GM21786 (cell line): ENCODE data around the gene SERPINA6.
"Not testable (repeated sequence)": the region's sequence is repeated elsewhere in the genome, so short reads cannot be mapped to it uniquely, and the experiment has no call there.

ENCODE experiments used
- ATAC-seq: cut with Tn5 transposase; IDR thresholded peaks from one replicate; pipeline ENCODE4 v1.9.1; 2021; ENCODE audit not compliant: unreplicated experiment

The SERPINA6 gene, protein sequence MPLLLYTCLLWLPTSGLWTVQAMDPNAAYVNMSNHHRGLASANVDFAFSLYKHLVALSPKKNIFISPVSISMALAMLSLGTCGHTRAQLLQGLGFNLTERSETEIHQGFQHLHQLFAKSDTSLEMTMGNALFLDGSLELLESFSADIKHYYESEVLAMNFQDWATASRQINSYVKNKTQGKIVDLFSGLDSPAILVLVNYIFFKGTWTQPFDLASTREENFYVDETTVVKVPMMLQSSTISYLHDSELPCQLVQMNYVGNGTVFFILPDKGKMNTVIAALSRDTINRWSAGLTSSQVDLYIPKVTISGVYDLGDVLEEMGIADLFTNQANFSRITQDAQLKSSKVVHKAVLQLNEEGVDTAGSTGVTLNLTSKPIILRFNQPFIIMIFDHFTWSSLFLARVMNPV

DNA sequence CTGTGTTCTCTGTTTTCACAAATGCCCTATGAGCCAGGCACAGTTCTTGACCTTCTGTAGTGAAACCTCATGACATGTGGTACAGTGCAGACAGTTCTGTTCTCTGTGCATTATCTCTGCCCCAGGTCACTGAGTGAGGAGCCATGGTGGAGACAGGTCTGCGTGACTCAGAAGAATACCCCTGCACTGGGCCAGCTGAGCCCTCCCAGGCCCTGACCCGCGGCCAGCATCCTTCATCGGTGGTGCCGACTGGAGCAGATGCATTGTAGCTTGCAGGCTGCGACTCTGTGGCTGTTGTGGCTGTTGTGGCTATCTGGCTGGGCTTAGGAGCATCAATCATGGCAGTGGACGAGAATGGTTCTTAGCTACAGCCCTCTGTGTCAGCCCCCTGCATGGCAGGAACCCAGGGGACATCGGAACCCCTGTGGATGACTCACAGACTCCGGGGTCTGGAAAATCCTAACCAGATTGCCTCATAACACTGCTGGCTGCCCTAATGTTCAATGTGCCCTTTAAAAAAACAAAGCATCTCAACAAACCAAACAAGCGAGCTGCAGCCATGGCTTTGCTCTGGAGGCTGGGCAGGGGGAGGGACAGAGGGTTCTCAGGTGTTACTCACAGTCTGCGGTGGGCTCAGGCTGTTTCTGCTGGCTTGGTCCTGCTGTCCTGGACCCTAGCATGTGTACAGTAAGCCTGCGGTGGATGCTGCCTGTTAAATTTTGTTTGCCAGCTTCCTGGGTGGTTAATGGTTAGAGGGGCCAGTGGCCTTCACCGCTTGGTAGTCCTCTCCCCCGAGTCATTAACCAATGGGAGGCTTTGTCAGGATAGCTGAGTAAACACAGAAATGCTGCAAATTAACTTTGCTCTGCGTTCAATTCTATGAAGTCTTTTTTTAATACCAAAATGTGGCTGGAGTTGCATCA, at the start of gene SERPINA6:
TSS of gene SERPINA6 (minus strand) at position 689 of the 923 bp plus-strand sequence. CDS start 8,688 bp downstream, outside the sequence.
- ATAC-seq = no peak

DNA sequence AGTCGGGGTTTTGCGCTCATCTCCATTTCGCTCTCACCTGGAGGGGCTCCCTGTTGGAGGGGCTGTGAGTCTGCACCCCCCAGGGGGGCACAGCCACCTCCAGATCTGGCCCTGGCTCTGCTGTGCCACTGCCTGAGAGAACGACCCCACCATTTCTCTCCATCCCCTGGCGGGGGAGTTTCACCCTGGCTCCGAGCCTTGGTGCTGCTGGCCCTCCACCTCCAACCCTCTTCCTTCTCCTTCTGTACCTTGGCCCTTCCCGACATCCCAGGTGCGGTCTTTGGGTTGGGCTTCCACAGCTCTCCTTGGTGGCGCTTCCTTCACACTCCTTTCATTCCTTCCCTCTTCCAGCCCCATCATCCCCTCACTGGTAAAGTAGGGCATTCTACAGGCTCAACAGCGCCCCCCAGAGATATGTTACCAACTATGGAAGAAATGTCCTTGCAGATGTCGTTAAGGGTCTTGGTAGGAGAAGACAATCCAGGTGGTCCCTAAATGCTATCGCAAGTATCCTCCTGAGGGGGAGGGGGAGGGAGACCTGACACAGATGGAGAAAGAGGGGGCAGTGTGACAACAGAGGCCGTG, 49.0 kb upstream of the SERPINA6 start:
- no peak for ATAC-seq

DNA sequence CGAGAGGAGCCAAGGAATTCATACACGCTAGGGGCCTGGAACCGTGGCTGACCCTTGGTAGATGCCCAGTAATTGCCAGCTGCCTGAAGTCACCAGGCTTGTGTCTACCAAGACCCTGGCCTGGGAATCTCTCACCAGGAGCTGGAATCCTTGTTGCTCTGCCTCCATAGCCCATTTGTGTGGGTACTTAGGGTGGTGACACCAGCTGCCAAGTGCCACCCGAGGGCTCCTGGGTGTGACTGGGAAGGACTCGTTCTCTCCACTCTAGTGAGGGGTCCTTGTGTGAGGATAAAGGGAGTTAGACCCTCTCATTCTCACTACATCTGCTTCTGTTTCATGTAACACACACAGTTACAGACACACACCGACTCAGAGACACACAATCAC, 47.4 kb upstream of the SERPINA6 start:
- ATAC-seq = no peak

DNA sequence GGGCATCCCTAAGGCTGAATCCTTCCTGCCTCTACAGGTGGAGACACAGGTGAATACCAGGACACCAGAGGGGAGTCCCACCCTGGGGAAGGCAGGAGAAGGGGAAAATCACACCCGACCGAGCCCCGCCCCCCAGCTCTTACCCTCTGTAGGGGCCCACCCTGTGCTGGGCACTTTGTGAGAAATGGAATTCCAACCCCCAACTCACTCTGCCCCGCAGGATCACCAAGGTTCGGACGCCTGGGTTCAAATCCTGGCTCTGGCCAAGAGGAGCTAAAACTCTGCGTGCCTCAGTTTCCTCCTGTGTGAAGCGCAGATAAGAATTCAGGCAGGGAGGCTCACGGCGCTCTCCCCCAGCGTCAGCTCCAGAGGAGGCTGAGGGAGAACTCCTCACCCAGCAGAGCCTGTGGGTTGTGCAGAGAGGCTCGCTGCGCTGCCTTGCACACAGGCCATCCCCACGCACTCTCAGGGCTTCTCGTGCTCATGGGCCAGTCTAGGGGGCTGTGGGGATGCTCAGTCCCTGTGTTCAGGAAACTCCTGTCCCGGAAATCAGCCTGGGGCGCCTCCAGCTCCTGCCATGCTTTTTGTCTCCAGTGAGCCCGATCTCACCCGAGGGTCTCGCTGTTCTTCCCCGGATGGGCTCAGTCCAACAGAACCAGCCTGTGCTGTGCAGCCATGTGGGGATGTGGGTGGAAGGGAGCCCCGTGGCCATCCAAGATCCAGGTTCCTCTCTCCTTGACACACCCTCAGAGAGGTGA, 46.8 kb upstream of the SERPINA6 start:
- not testable (repeated sequence) for ATAC-seq

DNA sequence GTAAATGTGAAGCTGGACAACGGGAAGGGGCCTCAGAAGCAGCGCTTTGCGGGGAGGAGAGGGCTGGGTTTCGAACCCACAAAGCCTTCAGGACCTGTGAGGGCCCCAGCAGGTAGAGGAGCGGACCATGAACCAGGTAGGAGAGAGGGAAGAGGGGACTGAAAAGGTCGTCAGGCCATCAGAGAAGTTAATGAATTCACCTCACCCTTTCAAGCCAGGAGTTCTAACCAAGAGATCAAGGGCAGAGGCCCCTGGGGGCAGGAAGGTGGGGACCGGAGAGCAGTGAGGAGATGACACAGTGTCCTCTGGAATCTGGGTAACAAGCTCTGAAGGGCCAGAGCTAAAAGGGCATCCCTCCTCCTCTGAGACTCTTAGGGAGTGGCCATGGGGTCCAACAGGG, 45.8 kb upstream of the SERPINA6 start:
- no peak for ATAC-seq

DNA sequence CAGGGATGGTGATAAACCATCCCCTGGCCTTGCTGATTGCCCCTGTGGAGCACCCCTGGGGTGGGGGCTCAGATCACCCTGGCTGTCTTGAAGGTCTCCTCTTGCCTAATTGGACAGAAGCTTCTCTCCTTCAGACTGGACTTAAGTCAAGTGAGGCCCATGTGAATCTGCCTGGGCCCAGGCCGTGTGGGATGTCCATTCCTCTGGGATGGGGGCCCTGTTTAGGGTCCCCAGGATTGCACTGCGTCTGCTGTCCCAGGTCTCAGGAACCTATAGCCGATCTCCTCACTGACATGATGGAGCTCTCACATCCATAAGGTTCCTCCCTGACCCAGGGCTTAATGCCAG, 45.1 kb upstream of the SERPINA6 start:
- no peak for ATAC-seq

DNA sequence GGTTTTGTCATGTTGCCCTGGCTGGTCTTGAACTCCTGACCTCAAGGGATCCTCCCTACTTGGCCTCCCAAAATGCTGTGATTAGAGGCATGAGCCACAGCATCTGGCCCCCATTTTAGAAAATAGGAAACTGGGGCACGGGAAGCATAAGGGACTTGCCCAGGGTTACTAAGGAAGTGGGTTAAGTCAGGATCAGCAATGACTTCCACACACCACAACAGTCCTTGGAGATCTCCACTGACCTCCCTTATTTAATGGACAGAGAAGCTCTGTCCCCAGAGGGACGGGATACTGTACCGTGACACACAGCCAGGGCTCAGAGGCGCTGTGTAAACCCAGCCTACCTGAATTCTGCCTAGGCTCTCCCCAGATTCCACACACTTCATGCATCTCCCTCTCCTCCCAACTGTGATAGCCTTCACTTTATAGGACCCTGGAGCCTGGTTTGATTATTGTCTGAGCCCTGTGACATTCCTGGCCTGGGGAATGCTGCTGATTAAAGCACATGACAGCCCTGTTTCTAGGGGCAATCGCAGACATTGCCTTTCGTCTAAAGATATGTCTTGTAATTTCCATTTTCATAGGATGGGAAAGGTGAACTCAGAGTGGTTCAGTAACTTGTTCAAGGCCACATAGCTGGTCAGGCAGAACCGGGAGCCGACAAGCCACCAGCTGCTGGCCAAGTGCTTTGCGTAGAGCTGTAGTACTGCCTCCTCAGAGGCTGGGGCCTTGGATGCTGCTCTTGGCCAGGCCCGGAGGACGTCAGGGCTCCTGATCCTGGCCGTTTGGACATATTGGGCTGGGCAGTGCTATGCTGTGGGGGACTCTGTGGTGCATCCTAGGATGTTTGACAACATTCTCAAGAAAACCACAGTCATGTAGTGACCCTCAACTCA, 44.5 kb upstream of the SERPINA6 start:
- no peak for ATAC-seq

DNA sequence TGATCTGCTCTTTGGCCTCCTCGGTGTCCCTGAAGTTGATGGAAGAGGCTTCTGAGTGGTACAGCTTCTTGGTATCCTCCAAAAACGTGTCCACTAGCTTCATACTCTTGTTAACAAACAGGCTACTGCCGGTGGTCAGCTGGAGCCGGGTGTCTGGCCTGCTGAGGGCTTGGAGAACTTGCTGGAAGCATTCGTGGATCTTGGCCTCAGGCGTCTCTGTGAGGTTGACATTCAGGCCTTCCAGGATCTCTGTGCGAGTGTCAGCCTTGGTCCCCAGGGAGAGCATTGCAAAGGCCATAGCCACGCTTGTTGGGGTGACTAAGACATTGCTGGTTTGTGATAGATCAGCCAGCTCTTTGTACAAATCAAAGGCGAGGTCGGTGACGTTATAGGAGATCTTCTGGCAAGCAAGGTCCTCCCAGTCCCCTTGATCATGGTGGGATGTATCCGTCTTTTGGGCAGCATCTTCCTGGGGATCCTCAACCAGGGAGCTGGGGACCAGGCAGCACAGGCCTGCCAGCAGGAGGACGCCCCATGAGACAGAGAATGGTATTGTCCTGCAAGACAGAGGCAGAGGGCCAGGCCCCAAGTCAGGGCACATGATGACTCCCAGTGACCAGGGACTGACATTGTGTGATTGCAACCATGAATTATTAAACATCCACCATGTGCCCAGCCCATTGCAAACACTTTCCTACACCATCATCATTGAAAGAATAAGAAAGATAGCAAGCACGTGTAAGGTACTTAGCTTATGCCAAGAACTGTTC, 43.2 kb upstream of the SERPINA6 start, which contains the start of gene SERPINA2:
TSS of gene SERPINA2 (minus strand) at position 553 of the 770 bp plus-strand sequence.
- ATAC-seq = no peak

DNA sequence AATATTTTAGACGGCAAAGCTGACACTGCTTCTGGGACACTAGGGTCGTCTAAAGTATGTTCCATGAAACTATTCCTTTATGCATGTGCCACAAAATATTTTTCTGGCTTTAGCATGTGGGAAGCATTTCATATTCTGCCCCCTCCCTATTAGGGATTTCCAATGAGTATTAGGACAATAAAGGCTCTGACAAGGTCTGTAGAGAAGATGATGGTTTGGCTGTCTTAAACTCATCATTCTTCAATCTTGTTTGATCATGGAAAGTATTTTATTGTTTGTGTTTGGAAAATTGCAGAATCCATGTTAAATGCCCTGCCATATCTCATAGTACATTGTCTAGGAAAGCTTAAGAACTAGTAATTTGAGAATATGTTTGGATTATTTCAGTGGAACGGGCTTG, 42.5 kb upstream of the SERPINA6 start:
- no peak for ATAC-seq

DNA sequence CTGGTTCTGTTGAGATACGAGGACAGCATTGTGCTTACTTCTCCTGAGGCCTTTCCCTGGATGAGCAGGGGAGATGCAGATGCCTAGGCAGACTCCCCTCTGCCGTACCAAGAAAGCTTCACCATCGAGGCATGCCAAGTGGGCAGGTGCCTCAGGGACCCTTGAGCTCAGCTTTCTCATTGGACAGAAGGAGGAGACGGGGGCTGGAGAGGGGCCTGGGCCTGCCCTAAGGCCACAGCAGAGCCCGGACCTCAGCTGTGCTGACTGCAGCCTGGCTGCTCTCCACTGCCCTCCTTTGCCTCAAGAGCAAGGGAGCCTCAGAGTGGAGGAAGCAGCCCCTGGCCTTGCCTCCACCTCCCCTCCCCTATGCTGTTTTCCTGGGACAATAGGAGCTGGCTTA, 41.8 kb upstream of the SERPINA6 start:
- ATAC-seq = no peak

DNA sequence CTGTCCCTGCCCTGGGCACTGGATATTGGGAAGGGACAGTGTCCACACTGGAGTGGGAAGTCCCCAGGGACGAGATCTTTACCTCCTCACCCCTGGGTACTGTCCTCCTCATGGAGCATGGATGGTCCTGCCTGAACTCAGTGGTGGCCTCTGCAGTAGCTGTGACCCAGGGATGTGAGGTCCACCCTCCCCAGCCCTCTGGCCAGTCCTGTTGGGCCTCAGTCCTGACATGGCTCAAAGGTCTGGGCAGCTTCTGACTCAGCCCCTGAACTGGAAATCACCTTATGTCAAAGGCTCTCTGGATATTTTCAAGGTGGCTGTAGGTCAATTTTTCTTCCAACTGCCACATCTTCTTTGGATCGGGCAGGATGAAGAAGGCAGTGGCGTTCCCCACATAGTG, 40.9 kb upstream of the SERPINA6 start:
- ATAC-seq = no peak

DNA sequence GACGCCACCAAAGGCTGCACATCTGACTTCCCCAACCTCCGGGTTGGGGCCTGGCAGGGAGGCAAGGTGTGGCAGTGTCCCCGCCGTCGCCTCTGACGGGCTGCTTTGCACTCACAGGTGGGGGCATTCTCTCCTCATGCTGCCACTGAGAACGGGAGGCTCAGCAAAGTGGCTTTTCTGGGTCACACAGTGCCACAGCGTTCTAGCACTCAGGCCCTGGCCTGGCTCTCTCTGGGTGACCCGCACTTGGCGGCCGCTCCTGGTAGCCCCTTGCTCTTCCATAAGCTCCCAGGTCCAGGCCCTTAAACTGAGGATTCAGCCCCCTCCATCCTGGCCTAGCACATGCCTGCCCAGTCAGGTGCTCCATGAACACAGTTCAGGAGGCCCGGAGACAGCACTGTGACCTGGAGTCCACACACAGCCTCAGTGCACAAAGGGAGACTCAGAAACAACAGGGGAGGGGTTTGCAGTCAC, 40.1 kb upstream of the SERPINA6 start:
- no peak for ATAC-seq

DNA sequence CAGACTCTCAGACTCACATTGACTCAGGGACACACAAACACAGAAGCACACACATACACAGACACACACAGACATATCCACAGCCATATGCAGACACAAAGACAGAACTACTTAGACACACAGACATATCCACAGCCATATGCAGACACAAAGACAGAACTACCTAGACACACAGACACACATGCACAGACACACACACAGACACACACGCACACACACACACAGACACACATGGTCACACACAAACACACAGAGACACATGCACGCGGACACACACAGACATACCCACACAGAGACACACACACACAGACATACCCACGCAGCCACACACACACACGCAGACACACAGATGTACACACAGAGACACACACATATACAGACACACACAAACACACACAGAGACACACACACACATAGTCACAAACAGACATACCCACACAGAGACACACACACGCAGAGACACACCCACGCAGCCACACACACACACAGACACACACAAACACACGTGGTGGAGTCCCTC, 39.5 kb upstream of the SERPINA6 start:
- no peak for ATAC-seq

DNA sequence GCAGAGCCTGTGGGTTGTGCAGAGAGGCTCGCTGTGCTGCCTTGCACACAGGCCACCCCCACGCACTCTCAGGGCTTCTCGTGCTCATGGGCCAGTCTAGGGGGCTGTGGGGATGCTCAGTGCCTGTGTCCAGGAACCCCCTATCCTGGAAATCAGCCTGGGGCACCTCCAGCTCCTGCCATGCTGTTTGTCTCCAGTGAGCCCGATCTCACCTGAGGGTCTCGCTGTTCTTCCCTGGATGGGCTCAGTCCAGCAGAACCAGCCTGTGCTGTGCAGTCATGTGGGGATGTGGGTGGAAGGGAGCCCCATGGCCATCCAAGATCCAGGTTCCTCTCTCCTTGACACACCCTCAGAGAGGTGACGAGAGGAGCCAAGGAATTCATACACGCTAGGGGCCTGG, 38.5 kb upstream of the SERPINA6 start:
- no peak for ATAC-seq

DNA sequence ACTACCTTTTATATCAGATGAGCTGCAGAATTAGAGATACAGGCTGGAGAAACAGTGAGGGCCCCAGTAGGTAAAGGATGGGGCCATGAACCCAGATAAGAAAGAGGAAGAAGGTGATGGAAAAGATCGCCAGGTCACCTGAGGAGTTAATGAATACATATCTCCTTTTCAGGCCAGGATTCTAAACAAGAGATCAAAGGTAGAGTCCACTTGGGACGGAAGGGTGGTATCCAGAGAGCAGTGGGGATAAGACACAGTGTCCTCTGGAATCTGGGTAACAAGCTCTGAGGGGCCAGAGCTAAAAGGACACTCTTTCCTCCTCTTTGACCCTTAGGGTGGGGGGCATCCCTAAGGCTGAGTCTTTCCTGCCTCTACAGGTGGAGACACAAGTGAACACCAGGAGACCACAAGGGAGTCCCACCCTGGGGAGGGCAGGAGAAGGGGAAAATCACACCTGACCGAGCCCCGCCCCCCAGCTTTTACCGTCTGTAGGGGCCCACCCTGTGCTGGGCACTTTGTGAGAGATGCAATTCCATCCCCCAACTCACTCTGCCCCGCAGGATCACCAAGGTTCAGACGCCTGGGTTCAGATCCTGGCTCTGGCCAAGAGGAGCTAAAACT, 37.9 kb upstream of the SERPINA6 start:
- ATAC-seq = no peak

DNA sequence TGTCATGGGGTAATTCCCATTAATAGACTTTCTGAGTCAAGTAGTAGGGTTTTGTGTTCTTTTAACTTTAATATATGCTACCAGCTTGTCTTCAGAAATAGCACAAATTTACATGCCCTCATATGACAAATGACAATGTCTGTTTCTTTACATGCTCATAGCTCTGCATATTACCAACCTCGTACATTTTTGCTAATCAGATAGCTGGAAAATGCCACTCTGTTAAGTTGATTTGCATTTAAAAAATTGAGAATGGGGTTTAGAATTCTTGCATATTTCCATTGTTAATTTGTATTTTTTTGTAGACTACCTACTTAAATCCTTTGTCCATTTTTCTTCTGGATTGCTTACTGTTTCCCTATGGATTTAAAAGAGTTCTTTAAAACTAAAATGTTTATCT, 34.0 kb upstream of the SERPINA6 start:
- ATAC-seq = no peak

DNA sequence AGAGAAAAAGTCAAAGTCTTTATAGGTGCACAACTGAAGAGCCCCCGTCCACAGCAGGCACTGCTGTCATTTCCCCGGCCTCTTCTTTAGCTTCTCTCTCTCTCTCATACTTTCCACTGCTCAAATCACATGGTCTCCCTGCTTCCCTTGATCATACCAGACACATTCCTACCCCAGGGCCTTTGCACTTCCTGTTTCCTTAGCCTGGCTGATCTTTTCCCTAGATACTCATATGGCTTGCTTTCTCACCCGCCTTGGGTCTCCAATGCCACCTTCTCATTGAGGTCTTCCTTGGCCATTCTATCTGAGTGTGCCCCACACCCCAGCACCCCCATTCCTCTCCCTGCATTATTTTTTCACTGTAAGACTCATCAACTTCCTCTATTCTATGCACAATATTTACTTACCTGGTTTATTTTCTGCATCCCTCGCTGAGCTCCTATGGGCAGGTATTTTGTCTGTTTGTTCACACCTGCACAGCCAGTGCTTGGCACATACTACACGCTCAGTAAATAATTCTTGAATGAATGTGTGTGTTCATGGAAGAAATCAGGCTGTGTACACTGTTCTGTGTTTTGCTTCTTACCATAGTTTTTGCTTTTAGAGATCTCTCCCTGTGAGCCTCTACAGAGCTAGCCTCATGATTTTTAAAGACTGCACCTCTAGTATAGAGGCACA, 33.4 kb upstream of the SERPINA6 start:
- no peak for ATAC-seq
